GM23338 (cell line): ENCODE data around the gene CYP27A1. TPM values are rescaled to one million over a fixed set of nuclear protein-coding genes. Genes with fewer than 3 reads are reported as not detected.

Experiments
- ATAC-seq: fragments of 200-7000 bp; cut with Tn5 transposase; 3 replicates; pipeline ENCODE4 v1.9.1; 2020
- DNase-seq: peaks from one replicate; pipeline ENCODE4 v3.0.0-alpha.2; 2015; ENCODE audit warnings: low spot score
- H2AFZ ChIP-seq: fragments of 200-600 bp; sonication (generic); 2 replicates; pipeline ENCODE4 v1.8.0; 2016; ENCODE audit warnings: antibody characterized with exemption, mild to moderate bottlenecking, moderate library complexity
- H3F3A ChIP-seq: fragments of 200-600 bp; sonication (generic); replicated peaks from 2 replicates; pipeline ENCODE4 v1.8.0; 2017; ENCODE audit warnings: antibody characterized with exemption, mixed run types, low read depth
- H3K27ac ChIP-seq: fragments of 200-600 bp; sonication (generic); 2 replicates; pipeline ENCODE4 v1.6.1; 2016; ENCODE audit warnings: low read depth
- H3K27me3 ChIP-seq: fragments of 200-600 bp; sonication (generic); 2 replicates; pipeline ENCODE4 v1.8.0; 2016; ENCODE audit warnings: mild to moderate bottlenecking, mixed run types, moderate library complexity; ENCODE audit not compliant: insufficient read depth
- H3K36me3 ChIP-seq: fragments of 200-600 bp; sonication (generic); 2 replicates; pipeline ENCODE4 v1.8.0; 2016; ENCODE audit warnings: mild to moderate bottlenecking; ENCODE audit not compliant: insufficient read depth
- H3K4me1 ChIP-seq: fragments of 200-600 bp; sonication (generic); 2 replicates; pipeline ENCODE4 v1.8.0; 2016; ENCODE audit warnings: mild to moderate bottlenecking, moderate library complexity; ENCODE audit not compliant: insufficient read depth
- H3K4me2 ChIP-seq: fragments of 200-600 bp; sonication (generic); 2 replicates; pipeline ENCODE4 v1.7.1; 2017; ENCODE audit warnings: mixed run types
- H3K4me3 ChIP-seq: fragments of 200-600 bp; sonication (generic); 2 replicates; pipeline ENCODE4 v1.6.1; 2016; ENCODE audit warnings: mixed run types
- H3K79me2 ChIP-seq: fragments of 200-600 bp; sonication (generic); replicated peaks from 2 replicates; pipeline ENCODE4 v1.8.0; 2017; ENCODE audit warnings: mild to moderate bottlenecking; ENCODE audit not compliant: insufficient read depth
- H3K9me2 ChIP-seq: fragments of 200-600 bp; sonication (generic); 2 replicates; pipeline ENCODE4 v1.8.0; 2017; ENCODE audit not compliant: insufficient read depth
- H4K20me1 ChIP-seq: fragments of 200-600 bp; sonication (generic); replicated peaks from 2 replicates; pipeline ENCODE4 v1.8.0; 2017; ENCODE audit warnings: mild to moderate bottlenecking; ENCODE audit not compliant: insufficient read depth
- H3K27ac Mint-ChIP-seq: 2 replicates; pipeline ENCODE4 v1.8.0; 2020; ENCODE audit warnings: inconsistent platforms, mild to moderate bottlenecking, moderate library complexity, mixed read lengths
- H3K27me3 Mint-ChIP-seq: 3 replicates; pipeline ENCODE4 v1.8.0; 2022; ENCODE audit warnings: low read depth, mild to moderate bottlenecking, moderate library complexity, mixed read lengths, inconsistent platforms; ENCODE audit not compliant: insufficient read depth, poor library complexity
- H3K36me3 Mint-ChIP-seq: 3 replicates; pipeline ENCODE4 v1.8.0; 2021; ENCODE audit warnings: low read depth, mild to moderate bottlenecking, inconsistent platforms, moderate library complexity, mixed read lengths
- H3K4me1 Mint-ChIP-seq: 3 replicates; pipeline ENCODE4 v1.8.0; 2020; ENCODE audit warnings: mild to moderate bottlenecking, inconsistent platforms, mixed read lengths
- H3K4me3 Mint-ChIP-seq: 3 replicates; pipeline ENCODE4 v1.8.0; 2021; ENCODE audit warnings: moderate library complexity, mild to moderate bottlenecking, inconsistent platforms, mixed read lengths
- H3K9me3 Mint-ChIP-seq: 3 replicates; pipeline ENCODE4 v1.8.0; 2020; ENCODE audit warnings: moderate library complexity, mild to moderate bottlenecking, inconsistent platforms, mixed read lengths
- NANOG ChIP-seq: IDR thresholded peaks from 2 replicates; pipeline ENCODE4 v1.6.1; 2016; ENCODE audit warnings: antibody characterized with exemption, borderline replicate concordance
- POLR2AphosphoS5 ChIP-seq: IDR thresholded peaks from 2 replicates; pipeline ENCODE4 v1.6.1; 2016; ENCODE audit warnings: antibody characterized with exemption, low read depth
- ZNF114 ChIP-seq: fragments of 250-450 bp; sonication (Bioruptor Pico); IDR thresholded peaks from 2 replicates; pipeline ENCODE4 v1.5.0; 2020; ENCODE audit warnings: mild to moderate bottlenecking, moderate library complexity
- polyA plus RNA-seq: library from polyadenylated mRNA; unstranded; fragments of >200 nt; fragmentation: Nextera tagmentation; extraction: Ambion mirVana; gene quantifications from 2 replicates; pipeline ENCODE4 v1.2.1, GENCODE V29; 2016
- total RNA-seq: library from RNA; depleted of rRNA; stranded (reverse); fragments of >200 nt; shearing (Covaris generic); gene quantifications from 2 replicates; pipeline ENCODE4 v1.2.3, GENCODE V29; 2014
- TF ChIP-seq, protein P1 (sequence below): fragments of 250-450 bp; sonication (Bioruptor Pico); IDR thresholded peaks from 2 replicates; pipeline ENCODE4 v1.5.0; 2020; ENCODE audit warnings: mild to moderate bottlenecking, moderate library complexity
- TF ChIP-seq, protein P2 (sequence below), 2 experiments: fragments of 200-600 bp in 1 of 2; sonication (generic) in 1 of 2; conservative IDR thresholded peaks; 2 replicates each; pipeline versions ENCODE4 v1.5.1 to v1.6.1; 2016 to 2017; ENCODE audit warnings: antibody characterized with exemption in 2 of 2, low read depth in 2 of 2, mild to moderate bottlenecking in 2 of 2, moderate library complexity in 1 of 2

The CYP27A1 gene
- total and polyA plus RNA-seq, 2 experiments from 2014 or later: 2.2 to 6.9 TPM

DNA sequence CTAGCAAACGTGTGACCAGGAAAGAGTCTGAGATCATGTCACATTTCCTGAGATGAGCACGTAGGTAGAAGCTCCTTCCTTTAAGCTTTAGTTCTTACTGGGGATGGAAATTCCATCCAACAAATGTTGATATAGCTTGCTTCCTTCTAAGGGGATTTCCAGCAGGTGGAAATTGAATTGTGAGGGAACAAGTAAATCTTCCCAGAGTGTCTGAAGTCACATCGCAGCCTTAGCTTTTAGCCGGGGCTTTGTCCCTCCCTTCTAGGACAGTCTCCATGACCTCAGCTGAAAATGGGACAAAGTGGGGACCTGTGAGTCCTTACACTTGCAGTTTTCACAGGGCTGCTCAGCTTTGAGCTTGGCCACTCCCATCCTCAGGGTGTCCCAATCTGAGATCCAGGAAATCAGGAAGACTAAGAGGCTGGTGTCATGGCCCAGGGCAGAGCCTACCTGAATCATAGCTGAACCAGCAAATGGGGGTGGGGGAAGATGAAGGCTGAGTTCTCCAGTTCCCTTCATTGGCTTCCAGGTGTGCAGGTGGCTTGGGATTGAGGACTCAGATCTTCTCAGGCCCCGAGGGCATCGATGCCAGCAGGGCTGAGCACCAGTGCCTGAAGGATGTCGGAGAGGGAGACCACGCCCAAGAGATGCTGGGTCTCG is 41.4 kb downstream of the CYP27A1 start (continued):
- TF ChIP-seq, protein P1, sequence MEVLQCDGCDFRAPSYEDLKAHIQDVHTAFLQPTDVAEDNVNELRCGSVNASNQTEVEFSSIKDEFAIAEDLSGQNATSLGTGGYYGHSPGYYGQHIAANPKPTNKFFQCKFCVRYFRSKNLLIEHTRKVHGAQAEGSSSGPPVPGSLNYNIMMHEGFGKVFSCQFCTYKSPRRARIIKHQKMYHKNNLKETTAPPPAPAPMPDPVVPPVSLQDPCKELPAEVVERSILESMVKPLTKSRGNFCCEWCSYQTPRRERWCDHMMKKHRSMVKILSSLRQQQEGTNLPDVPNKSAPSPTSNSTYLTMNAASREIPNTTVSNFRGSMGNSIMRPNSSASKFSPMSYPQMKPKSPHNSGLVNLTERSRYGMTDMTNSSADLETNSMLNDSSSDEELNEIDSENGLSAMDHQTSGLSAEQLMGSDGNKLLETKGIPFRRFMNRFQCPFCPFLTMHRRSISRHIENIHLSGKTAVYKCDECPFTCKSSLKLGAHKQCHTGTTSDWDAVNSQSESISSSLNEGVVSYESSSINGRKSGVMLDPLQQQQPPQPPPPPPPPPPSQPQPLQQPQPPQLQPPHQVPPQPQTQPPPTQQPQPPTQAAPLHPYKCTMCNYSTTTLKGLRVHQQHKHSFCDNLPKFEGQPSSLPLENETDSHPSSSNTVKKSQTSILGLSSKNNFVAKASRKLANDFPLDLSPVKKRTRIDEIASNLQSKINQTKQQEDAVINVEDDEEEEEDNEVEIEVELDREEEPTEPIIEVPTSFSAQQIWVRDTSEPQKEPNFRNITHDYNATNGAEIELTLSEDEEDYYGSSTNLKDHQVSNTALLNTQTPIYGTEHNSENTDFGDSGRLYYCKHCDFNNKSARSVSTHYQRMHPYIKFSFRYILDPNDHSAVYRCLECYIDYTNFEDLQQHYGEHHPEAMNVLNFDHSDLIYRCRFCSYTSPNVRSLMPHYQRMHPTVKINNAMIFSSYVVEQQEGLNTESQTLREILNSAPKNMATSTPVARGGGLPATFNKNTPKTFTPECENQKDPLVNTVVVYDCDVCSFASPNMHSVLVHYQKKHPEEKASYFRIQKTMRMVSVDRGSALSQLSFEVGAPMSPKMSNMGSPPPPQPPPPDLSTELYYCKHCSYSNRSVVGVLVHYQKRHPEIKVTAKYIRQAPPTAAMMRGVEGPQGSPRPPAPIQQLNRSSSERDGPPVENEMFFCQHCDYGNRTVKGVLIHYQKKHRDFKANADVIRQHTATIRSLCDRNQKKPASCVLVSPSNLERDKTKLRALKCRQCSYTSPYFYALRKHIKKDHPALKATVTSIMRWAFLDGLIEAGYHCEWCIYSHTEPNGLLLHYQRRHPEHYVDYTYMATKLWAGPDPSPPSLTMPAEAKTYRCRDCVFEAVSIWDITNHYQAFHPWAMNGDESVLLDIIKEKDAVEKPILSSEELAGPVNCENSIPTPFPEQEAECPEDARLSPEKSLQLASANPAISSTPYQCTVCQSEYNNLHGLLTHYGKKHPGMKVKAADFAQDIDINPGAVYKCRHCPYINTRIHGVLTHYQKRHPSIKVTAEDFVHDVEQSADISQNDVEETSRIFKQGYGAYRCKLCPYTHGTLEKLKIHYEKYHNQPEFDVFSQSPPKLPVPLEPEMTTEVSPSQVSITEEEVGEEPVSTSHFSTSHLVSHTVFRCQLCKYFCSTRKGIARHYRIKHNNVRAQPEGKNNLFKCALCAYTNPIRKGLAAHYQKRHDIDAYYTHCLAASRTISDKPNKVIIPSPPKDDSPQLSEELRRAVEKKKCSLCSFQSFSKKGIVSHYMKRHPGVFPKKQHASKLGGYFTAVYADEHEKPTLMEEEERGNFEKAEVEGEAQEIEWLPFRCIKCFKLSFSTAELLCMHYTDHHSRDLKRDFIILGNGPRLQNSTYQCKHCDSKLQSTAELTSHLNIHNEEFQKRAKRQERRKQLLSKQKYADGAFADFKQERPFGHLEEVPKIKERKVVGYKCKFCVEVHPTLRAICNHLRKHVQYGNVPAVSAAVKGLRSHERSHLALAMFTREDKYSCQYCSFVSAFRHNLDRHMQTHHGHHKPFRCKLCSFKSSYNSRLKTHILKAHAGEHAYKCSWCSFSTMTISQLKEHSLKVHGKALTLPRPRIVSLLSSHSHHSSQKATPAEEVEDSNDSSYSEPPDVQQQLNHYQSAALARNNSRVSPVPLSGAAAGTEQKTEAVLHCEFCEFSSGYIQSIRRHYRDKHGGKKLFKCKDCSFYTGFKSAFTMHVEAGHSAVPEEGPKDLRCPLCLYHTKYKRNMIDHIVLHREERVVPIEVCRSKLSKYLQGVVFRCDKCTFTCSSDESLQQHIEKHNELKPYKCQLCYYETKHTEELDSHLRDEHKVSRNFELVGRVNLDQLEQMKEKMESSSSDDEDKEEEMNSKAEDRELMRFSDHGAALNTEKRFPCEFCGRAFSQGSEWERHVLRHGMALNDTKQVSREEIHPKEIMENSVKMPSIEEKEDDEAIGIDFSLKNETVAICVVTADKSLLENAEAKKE: no peak

DNA sequence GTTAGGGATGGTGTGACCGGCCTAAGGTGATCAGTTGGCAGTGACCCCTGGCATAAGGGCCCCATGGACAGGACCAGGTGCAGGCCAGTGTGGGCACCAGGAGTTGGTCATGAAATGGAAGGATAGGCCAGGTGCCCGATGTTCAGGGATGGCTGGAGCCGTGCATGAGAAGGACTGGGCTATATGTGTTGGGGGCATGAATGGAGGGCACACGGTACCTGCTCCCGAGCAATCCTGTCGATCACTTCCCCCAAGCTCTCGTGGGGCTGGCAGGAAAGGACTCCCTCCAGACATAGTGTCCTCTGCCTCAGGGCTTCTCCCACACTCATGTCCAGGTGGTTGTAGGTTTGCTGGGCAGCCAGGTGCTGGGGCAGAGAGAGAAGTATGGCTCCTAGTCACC is 42.1 kb downstream of the CYP27A1 start:
- no peak overlapping the region for H3K4me2 ChIP-seq
- H2AFZ ChIP-seq: no peak overlapping the region
- H3K4me1 Mint-ChIP-seq: peaks cover 13% of the 10 kb centered on the region
- H4K20me1 ChIP-seq: no peaks in the 10 kb centered on the region
- H3K36me3 Mint-ChIP-seq: no peaks in the 10 kb centered on the region
- no peak overlapping the region for H3K27ac Mint-ChIP-seq
- no peaks in the 10 kb centered on the region for H3K9me3 Mint-ChIP-seq
- no peaks in the 10 kb centered on the region for H3K79me2 ChIP-seq
- no peaks in the 10 kb centered on the region for H3K27me3 ChIP-seq
- H3K27ac ChIP-seq: no peak overlapping the region
- DNase-seq: no peak
- TF ChIP-seq POLR2AphosphoS5 (no peak), ZNF114 (CRISPR knock-in tag) (no peak), NANOG (no peak)
- TF ChIP-seq, protein P2, sequence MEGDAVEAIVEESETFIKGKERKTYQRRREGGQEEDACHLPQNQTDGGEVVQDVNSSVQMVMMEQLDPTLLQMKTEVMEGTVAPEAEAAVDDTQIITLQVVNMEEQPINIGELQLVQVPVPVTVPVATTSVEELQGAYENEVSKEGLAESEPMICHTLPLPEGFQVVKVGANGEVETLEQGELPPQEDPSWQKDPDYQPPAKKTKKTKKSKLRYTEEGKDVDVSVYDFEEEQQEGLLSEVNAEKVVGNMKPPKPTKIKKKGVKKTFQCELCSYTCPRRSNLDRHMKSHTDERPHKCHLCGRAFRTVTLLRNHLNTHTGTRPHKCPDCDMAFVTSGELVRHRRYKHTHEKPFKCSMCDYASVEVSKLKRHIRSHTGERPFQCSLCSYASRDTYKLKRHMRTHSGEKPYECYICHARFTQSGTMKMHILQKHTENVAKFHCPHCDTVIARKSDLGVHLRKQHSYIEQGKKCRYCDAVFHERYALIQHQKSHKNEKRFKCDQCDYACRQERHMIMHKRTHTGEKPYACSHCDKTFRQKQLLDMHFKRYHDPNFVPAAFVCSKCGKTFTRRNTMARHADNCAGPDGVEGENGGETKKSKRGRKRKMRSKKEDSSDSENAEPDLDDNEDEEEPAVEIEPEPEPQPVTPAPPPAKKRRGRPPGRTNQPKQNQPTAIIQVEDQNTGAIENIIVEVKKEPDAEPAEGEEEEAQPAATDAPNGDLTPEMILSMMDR (conservative IDR thresholded peaks at IDR 0.05; ENCODE audit: low read depth in 2 of 2): no peak
- H3K9me2 ChIP-seq: no peaks in the 10 kb centered on the region
- no peak overlapping the region for H3K4me3 Mint-ChIP-seq
- no peaks in the 10 kb centered on the region for H3K36me3 ChIP-seq
- H3F3A ChIP-seq: no peaks in the 10 kb centered on the region
- ATAC-seq: no peak
- H3K4me1 ChIP-seq: no peaks in the 10 kb centered on the region
- H3K4me3 ChIP-seq: no peak overlapping the region
- peaks cover 5% of the 10 kb centered on the region for H3K27me3 Mint-ChIP-seq
